Body of pancreas (tissue), 4 donors: ENCODE data around the gene C9orf72. TPM values are rescaled to one million over a fixed set of nuclear protein-coding genes. Genes with fewer than 3 reads are reported as not detected.
A peak's percentile ranks its signal among the peaks of the same experiment; 100 is the strongest.
"Not testable (repeated sequence)": the region's sequence is repeated elsewhere in the genome, so short reads cannot be mapped to it uniquely, and the experiment has no call there.

ENCODE experiments used
- ATAC-seq: fragments of 150-250 bp; one replicate; pipeline ENCODE4 v1.9.1; 2016
- DNase-seq, 4 donors: peaks; one replicate each; pipeline ENCODE4 v3.0.0-alpha.2; 2019
- H3K27ac ChIP-seq, 4 donors: fragments of 200-600 bp; sonication (generic); 1 replicate in 3 of 4; 2 replicates in 1 of 4; pipeline versions ENCODE4 v1.5.1 to v1.6.1; 2016 to 2019; ENCODE audit warnings: mild to moderate bottlenecking in 1 of 4, mixed read lengths in 1 of 4, moderate library complexity in 1 of 4
- H3K27me3 ChIP-seq, 2 donors: fragments of 200-600 bp; sonication (generic); one replicate each; pipeline ENCODE4 v1.6.0; 2016; ENCODE audit warnings: mild to moderate bottlenecking in 1 of 2
- H3K36me3 ChIP-seq, 2 donors: fragments of 200-600 bp; sonication (generic); replicated peaks in 1 of 2; 2 replicates each; pipeline ENCODE4 v1.5.1; 2016; ENCODE audit warnings: low read depth in 2 of 2; ENCODE audit not compliant: insufficient read depth in 1 of 2
- H3K4me1 ChIP-seq: fragments of 200-600 bp; sonication (generic); one replicate; pipeline ENCODE4 v1.6.0; 2016
- H3K4me3 ChIP-seq, 2 donors: fragments of 200-600 bp; sonication (generic); 1 replicate in 1 of 2; 2 replicates in 1 of 2; pipeline ENCODE4 v1.5.1; 2016 to 2019
- H3K9me3 ChIP-seq, 3 donors: fragments of 200-600 bp; sonication (generic); 1 replicate in 2 of 3; 2 replicates in 1 of 3; pipeline ENCODE4 v1.5.1; 2016
- POLR2A ChIP-seq, 3 donors: fragments of 450-650 bp; IDR thresholded peaks; one replicate each; pipeline ENCODE4 v1.6.1; 2016; ENCODE audit warnings: antibody characterized with exemption in 3 of 3, mild to moderate bottlenecking in 2 of 3
- WGBS, 2 donors: methylation state at CpG; one replicate each; pipeline ENCODE4 v1.1.5; 2017; 5-methylcytosine and 5-hydroxymethylcytosine counted together
- intact Hi-C: fragments of 100-400 bp; cut with DNase I; formaldehyde crosslinking; loops from one replicate; pipeline ENCODE4 v1.15.1; 2023
- total RNA-seq, 2 donors: library from RNA; depleted of rRNA; stranded (reverse); fragments of >200 nt; gene quantifications; one replicate each; pipeline ENCODE4 v1.1.0, GENCODE V29; 2016
- TF ChIP-seq, protein P1 (sequence below), 7 experiments: fragments of 450-650 bp in 4 of 7; fragments of 200-600 bp in 3 of 7; sonication (generic) in 3 of 7; IDR thresholded peaks; one replicate each; pipeline ENCODE4 v1.5.1; 2016 to 2019; ENCODE audit warnings: antibody characterized with exemption in 7 of 7

The C9orf72 gene
- total RNA-seq, 2 donors from 2014 or later = 13.5 to 20.5 TPM

DNA sequence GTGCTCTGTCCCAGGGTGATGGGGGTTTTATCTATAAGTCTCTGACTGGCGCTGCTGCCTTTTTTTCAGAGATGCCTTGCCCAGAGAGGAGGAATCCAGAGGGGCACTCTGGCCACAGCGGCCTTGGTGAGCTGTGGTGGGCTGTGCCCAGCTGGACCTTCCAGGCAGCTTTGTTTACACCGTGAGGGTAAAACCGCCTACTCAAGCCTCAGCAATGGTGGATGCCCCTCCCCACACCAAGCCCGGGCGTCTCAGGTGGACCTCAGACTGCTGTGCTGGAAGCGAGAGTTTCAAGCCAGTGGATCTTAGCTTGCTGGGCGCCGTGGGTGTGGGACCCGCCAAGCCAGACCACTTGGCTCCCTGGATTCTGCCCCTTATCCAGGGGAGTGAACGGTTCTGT, 41.3 kb upstream of the C9orf72 start:
- TF ChIP-seq, protein P1, sequence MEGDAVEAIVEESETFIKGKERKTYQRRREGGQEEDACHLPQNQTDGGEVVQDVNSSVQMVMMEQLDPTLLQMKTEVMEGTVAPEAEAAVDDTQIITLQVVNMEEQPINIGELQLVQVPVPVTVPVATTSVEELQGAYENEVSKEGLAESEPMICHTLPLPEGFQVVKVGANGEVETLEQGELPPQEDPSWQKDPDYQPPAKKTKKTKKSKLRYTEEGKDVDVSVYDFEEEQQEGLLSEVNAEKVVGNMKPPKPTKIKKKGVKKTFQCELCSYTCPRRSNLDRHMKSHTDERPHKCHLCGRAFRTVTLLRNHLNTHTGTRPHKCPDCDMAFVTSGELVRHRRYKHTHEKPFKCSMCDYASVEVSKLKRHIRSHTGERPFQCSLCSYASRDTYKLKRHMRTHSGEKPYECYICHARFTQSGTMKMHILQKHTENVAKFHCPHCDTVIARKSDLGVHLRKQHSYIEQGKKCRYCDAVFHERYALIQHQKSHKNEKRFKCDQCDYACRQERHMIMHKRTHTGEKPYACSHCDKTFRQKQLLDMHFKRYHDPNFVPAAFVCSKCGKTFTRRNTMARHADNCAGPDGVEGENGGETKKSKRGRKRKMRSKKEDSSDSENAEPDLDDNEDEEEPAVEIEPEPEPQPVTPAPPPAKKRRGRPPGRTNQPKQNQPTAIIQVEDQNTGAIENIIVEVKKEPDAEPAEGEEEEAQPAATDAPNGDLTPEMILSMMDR (IDR thresholded peaks at IDR 0.05) = no peak
- no peak for TF ChIP-seq POLR2A (IDR thresholded peaks at IDR 0.05)
- Histone ChIP-seq H3K36me3 (no peaks in the 10 kb centered on the region), H3K9me3 (no peaks in the 10 kb centered on the region), H3K27me3 (no peaks in the 10 kb centered on the region), H3K4me3 (no peak overlapping the region), H3K27ac (no peak overlapping the region), H3K4me1 (no peaks in the 10 kb centered on the region)
- 85 to 96% methylated on average over 7 to 11 of the region's 11 CpGs for WGBS, 2 donors
- intact Hi-C loops = no loop called here
- DNase-seq = no peak
- ATAC-seq = no peak

DNA sequence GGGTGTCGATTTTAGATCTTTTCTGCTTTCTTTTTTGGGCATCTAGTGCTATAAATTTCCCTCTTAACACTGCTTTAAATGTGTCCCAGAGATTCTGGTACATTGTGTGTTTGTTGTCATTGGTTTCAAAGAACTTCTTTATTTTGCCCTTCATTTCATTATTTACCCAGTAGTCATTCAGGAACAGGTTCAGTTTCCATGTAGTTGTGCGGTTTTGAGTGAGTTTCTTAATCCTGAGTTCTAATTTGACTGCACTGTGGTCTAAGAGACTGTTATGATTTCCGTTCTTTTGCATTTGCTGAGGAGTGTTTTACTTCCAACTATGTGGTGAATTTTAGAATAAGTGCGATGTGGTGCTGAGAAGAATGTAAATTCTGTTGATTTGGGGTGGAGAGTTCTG, 38.8 kb upstream of the C9orf72 start:
- H3K9me3 ChIP-seq, H3K4me1 ChIP-seq, H3K27me3 ChIP-seq, ATAC-seq, H3K27ac ChIP-seq, DNase-seq, H3K4me3 ChIP-seq, H3K36me3 ChIP-seq, intact Hi-C loops: not testable (repeated sequence)
- WGBS, 2 donors = 83 to 86% methylated on average over 4 of the region's 4 CpGs

DNA sequence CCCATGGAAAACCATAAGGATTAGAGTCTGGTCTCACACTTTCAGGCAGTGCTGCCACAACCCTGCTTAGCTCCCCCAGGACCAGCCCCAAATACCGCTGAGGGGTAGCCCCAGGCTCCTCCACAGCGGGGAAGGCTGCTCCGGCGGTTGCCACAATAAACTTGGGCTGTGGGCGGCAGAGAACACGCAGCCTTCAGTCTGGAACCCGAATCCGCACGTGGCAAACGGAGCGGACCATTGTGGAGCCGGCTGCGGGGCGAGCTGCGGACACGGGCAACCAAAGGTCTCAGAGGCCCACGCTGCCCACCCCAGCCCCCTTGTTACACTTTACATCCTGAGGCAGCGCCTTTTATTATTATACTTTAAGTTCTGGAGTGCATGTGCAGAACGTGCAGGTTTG, 37.3 kb upstream of the C9orf72 start:
- H3K27ac ChIP-seq = no peak overlapping the region
- ATAC-seq (no peak), DNase-seq (no peak)
- no peaks in the 10 kb centered on the region for H3K27me3 ChIP-seq
- intact Hi-C loops = no loop called here
- H3K4me3 ChIP-seq = no peak overlapping the region
- H3K9me3 ChIP-seq = no peaks in the 10 kb centered on the region
- 92 to 94% methylated on average over 19 of the region's 19 CpGs for WGBS, 2 donors
- no peaks in the 10 kb centered on the region for H3K36me3 ChIP-seq
- no peaks in the 10 kb centered on the region for H3K4me1 ChIP-seq
- TF ChIP-seq, protein P1 (IDR thresholded peaks at IDR 0.05) = no peak
- no peak for TF ChIP-seq POLR2A (IDR thresholded peaks at IDR 0.05)

DNA sequence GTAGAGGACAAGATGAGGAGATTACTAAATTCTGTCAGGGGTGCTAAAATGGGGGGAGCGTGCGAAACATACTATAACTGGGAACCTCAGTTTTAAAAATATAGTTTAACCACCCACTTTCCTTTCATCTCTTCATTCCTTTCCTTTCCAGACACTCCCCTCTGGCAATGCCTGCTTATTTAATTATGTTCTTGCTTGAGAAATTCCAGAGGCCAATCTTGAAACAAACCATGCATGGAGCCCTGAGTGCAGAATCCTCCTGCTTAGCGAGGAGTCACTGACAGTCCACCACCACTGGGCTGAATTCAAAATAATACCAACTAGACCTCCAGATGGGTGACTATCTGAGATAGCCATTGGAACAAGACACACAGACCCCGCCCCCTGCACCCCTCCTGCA, 29.7 kb upstream of the C9orf72 start:
- no peak for TF ChIP-seq POLR2A (IDR thresholded peaks at IDR 0.05)
- TF ChIP-seq, protein P1 (IDR thresholded peaks at IDR 0.05) = no peak
- H3K9me3 ChIP-seq = no peaks in the 10 kb centered on the region
- DNase-seq = no peak
- H3K27ac ChIP-seq = no peak overlapping the region
- H3K27me3 ChIP-seq = no peaks in the 10 kb centered on the region
- no peak for ATAC-seq
- H3K4me1 ChIP-seq = no peaks in the 10 kb centered on the region
- H3K36me3 ChIP-seq = no peaks in the 10 kb centered on the region
- intact Hi-C loops = no loop called here
- no peak overlapping the region for H3K4me3 ChIP-seq
- WGBS, 2 donors = 85 to 95% methylated on average over 4 of the region's 4 CpGs

DNA sequence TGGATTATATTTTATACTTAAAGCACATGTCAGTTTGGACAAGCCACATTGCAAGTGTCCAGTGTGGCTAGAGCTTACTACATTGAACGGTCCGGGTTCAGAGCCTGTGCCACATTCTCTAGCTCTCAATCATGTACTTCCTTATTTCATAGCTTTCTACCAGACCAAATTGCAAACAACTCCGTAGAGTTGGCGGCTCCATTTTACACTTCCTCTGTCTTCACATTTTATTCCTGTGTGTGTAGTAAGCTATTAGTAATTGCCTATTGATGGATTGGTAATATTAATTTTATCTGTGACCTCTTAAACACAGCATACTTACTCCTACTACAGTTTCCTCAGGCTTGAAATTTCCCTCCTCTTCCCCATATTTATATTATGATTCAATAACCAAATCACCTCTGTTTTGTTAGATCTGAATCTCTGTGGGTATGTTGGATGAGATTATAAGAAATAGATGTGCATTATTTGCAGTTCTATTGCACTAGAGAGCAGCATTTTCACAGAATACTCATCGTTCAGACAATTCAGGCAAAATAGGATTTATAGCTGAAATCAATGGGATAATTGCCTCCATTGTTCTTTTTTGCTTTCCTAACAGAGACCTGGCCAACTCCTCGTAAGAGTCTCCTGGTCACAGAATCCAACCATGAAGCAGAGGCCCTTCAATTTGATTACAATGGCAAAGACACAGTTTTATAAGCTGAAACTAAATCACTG, 29.0 kb upstream of the C9orf72 start:
- Histone ChIP-seq H3K4me1 (no peaks in the 10 kb centered on the region), H3K27me3 (no peaks in the 10 kb centered on the region), H3K36me3 (no peaks in the 10 kb centered on the region), H3K9me3 (no peaks in the 10 kb centered on the region), H3K4me3 (no peak overlapping the region), H3K27ac (peak overlapping the region in 1 of 4 donors; percentile 12)
- intact Hi-C loops = no loop called here
- WGBS, 2 donors = 68 to 72% methylated on average over 6 of the region's 6 CpGs
- TF ChIP-seq POLR2A (IDR thresholded peaks at IDR 0.05) = no peak
- TF ChIP-seq, protein P1 (IDR thresholded peaks at IDR 0.05) = no peak
- DNase-seq = no peak
- ATAC-seq = no peak
